H9 (cell line): ENCODE data around the gene NUP160. TPM values are rescaled to one million over a fixed set of nuclear protein-coding genes. Genes with fewer than 3 reads are reported as not detected.

Experiments
- DNase-seq: peaks from one replicate; pipeline ENCODE4 v3.0.0-alpha.2; 2017
- H2AFZ ChIP-seq: one replicate; pipeline ENCODE4 v1.6.1; 2013; ENCODE audit warnings: mild to moderate bottlenecking, low read length, control low read depth, moderate library complexity
- H2AK5ac ChIP-seq: 2 replicates; pipeline ENCODE4 v1.6.1; 2013; ENCODE audit warnings: low read length, control low read depth, mixed read lengths; ENCODE audit not compliant: insufficient read length
- H2BK120ac ChIP-seq: one replicate; pipeline ENCODE4 v1.6.1; 2013; ENCODE audit warnings: low read depth, mild to moderate bottlenecking, low read length, control low read depth, inconsistent platforms; ENCODE audit not compliant: poor library complexity, severe bottlenecking
- H2BK12ac ChIP-seq: 2 replicates; pipeline ENCODE4 v1.6.1; 2013; ENCODE audit warnings: low read length, control low read depth, mixed read lengths, low read depth; ENCODE audit not compliant: insufficient read length
- H2BK15ac ChIP-seq: 2 replicates; pipeline ENCODE4 v1.6.1; 2013; ENCODE audit warnings: low read depth, low read length, control low read depth
- H2BK20ac ChIP-seq: one replicate; pipeline ENCODE4 v1.6.1; 2013; ENCODE audit warnings: low read depth, mild to moderate bottlenecking, low read length, control low read depth, inconsistent platforms; ENCODE audit not compliant: poor library complexity, severe bottlenecking
- H2BK5ac ChIP-seq: 2 replicates; pipeline ENCODE4 v1.6.1; 2013; ENCODE audit warnings: low read length, control low read depth, mixed read lengths; ENCODE audit not compliant: insufficient read length
- H3K14ac ChIP-seq: 2 replicates; pipeline ENCODE4 v1.6.1; 2013; ENCODE audit warnings: low read length, control low read depth; ENCODE audit not compliant: insufficient read depth
- H3K18ac ChIP-seq: 2 replicates; pipeline ENCODE4 v1.6.1; 2013; ENCODE audit warnings: low read depth, mild to moderate bottlenecking, mixed read lengths, low read length, control low read depth; ENCODE audit not compliant: insufficient read length
- H3K23ac ChIP-seq: 2 replicates; pipeline ENCODE4 v1.6.1; 2013; ENCODE audit warnings: low read length, control low read depth, mixed read lengths, low read depth; ENCODE audit not compliant: insufficient read length
- H3K23me2 ChIP-seq: 2 replicates; pipeline ENCODE4 v1.6.1; 2013; ENCODE audit warnings: low read depth, mild to moderate bottlenecking, mixed read lengths, low read length, control low read depth; ENCODE audit not compliant: insufficient read length, poor library complexity, severe bottlenecking
- H3K27ac ChIP-seq: 2 replicates; pipeline ENCODE4 v1.5.1; 2013; ENCODE audit warnings: low read length, control low read depth, mixed read lengths, low read depth; ENCODE audit not compliant: insufficient read length
- H3K27me3 ChIP-seq: 2 replicates; pipeline ENCODE4 v1.6.1; 2013; ENCODE audit warnings: low read length, control low read depth, inconsistent platforms; ENCODE audit not compliant: insufficient read depth
- H3K4ac ChIP-seq: 2 replicates; pipeline ENCODE4 v1.6.1; 2013; ENCODE audit warnings: low read depth, mild to moderate bottlenecking, control low read depth, inconsistent platforms, low read length, moderate library complexity
- H3K4me1 ChIP-seq: 2 replicates; pipeline ENCODE4 v1.6.1; 2013; ENCODE audit warnings: low read length, control low read depth, inconsistent platforms; ENCODE audit not compliant: insufficient read depth
- H3K4me2 ChIP-seq: 2 replicates; pipeline ENCODE4 v1.6.1; 2013; ENCODE audit warnings: low read length, control low read depth, mixed read lengths; ENCODE audit not compliant: insufficient read length, insufficient read depth
- H3K56ac ChIP-seq: 2 replicates; pipeline ENCODE4 v1.6.1; 2013; ENCODE audit warnings: low read depth, mild to moderate bottlenecking, mixed read lengths, low read length, control low read depth; ENCODE audit not compliant: insufficient read length
- H3K79me1 ChIP-seq: 2 replicates; pipeline ENCODE4 v1.6.1; 2013; ENCODE audit warnings: low read depth, mild to moderate bottlenecking, moderate library complexity, low read length, control low read depth, inconsistent platforms; ENCODE audit not compliant: insufficient read depth, poor library complexity, severe bottlenecking
- H3K79me2 ChIP-seq: 2 replicates; pipeline ENCODE4 v1.6.1; 2013; ENCODE audit warnings: low read length, control low read depth, inconsistent platforms; ENCODE audit not compliant: insufficient read depth
- H3K9ac ChIP-seq: 2 replicates; pipeline ENCODE4 v1.6.1; 2013; ENCODE audit warnings: low read length, control low read depth, mixed read lengths; ENCODE audit not compliant: insufficient read length; ENCODE audit errors: extremely low read depth
- H3K9me3 ChIP-seq: one replicate; pipeline ENCODE4 v1.6.1; 2013; ENCODE audit warnings: low read depth, low read length, inconsistent platforms; ENCODE audit not compliant: control insufficient read depth
- H3T11ph ChIP-seq: one replicate; pipeline ENCODE4 v1.6.1; 2013; ENCODE audit warnings: mild to moderate bottlenecking, low read length, control low read depth, inconsistent platforms
- H4K20me1 ChIP-seq: one replicate; pipeline ENCODE4 v1.6.1; 2013; ENCODE audit not compliant: control insufficient read depth, insufficient read length, insufficient read depth
- H4K5ac ChIP-seq: 2 replicates; pipeline ENCODE4 v1.6.1; 2013; ENCODE audit warnings: low read depth, mild to moderate bottlenecking, mixed read lengths, low read length, control low read depth; ENCODE audit not compliant: insufficient read length
- H4K8ac ChIP-seq: replicated peaks from 2 replicates; pipeline ENCODE4 v1.6.1; 2013; ENCODE audit warnings: low read length, control low read depth, mixed read lengths, low read depth; ENCODE audit not compliant: insufficient read length
- H4K91ac ChIP-seq: 2 replicates; pipeline ENCODE4 v1.6.1; 2013; ENCODE audit warnings: low read depth, mild to moderate bottlenecking, moderate library complexity, mixed read lengths, low read length, control low read depth; ENCODE audit not compliant: insufficient read length
- H3K27ac Mint-ChIP-seq, 3 experiments: 2 replicates in 2 of 3; 3 replicates in 1 of 3; pipeline ENCODE4 v1.8.0; 2020 to 2021; ENCODE audit warnings: mixed read lengths in 3 of 3, mild to moderate bottlenecking in 1 of 3, moderate library complexity in 1 of 3
- H3K27me3 Mint-ChIP-seq: 2 replicates; pipeline ENCODE4 v1.8.0; 2021; ENCODE audit warnings: low read depth, mild to moderate bottlenecking, moderate library complexity, mixed read lengths
- H3K36me3 Mint-ChIP-seq, 3 experiments: 2 replicates in 2 of 3; 3 replicates in 1 of 3; pipeline ENCODE4 v1.8.0; 2020 to 2021; ENCODE audit warnings: low read depth in 3 of 3, mixed read lengths in 3 of 3; ENCODE audit not compliant: insufficient read depth in 1 of 3
- H3K4me1 Mint-ChIP-seq, 2 experiments: 2 replicates each; pipeline ENCODE4 v1.8.0; 2020; ENCODE audit warnings: mixed read lengths in 2 of 2
- H3K4me3 Mint-ChIP-seq, 2 experiments: 2 replicates in 1 of 2; 3 replicates in 1 of 2; pipeline ENCODE4 v1.8.0; 2020 to 2021; ENCODE audit warnings: mild to moderate bottlenecking in 2 of 2, mixed read lengths in 2 of 2, moderate library complexity in 1 of 2
- H3K9me3 Mint-ChIP-seq, 2 experiments: 2 replicates in 1 of 2; 3 replicates in 1 of 2; pipeline ENCODE4 v1.8.0; 2020; ENCODE audit warnings: mild to moderate bottlenecking in 2 of 2, mixed read lengths in 2 of 2, moderate library complexity in 1 of 2
- CTCF ChIP-seq: fragments of 200-600 bp; sonication (generic); conservative IDR thresholded peaks from 3 replicates; pipeline ENCODE4 v1.8.0; 2021; ENCODE audit warnings: antibody characterized with exemption, mild to moderate bottlenecking
- WGBS: extraction: QIAGEN DNeasy Blood & Tissue Kit; methylation state at CpG from one replicate; pipeline ENCODE4 v1.1.7; 2013; ENCODE audit warnings: missing lambda C conversion rate, low lambda C conversion rate, mixed read lengths; ENCODE audit not compliant: insufficient read length; ENCODE audit errors: extremely low coverage; 5-methylcytosine and 5-hydroxymethylcytosine counted together
- total RNA-seq: library from RNA; stranded (reverse); gene quantifications from 2 replicates; pipeline ENCODE4 v1.2.1, GENCODE V29; 2021

NUP160 gene
- total RNA-seq, 1 experiment from 2014 or later, result 86.1 TPM

- no peak overlapping the region for H3K4me2 ChIP-seq
- no CpG with 5 or more reads among the region's 6 CpGs for WGBS
- no peak overlapping the region for H4K91ac ChIP-seq
- Mint-ChIP-seq H3K27ac (no peak overlapping the region; a peak in 1 of 7 replicates), H3K27me3 (no peaks in the 10 kb centered on the region), H3K4me3 (no peak overlapping the region), H3K4me1 (peaks cover 9% of the 10 kb centered on the region in 2 experiments), H3K36me3 (peaks cover 2 to 6% (median 2%) of the 10 kb centered on the region in 3 experiments; a peak in 6 of 7 replicates), H3K9me3 (no peaks in the 10 kb centered on the region; a peak in 1 of 5 replicates)
- no peak overlapping the region for H3K56ac ChIP-seq
- H2AK5ac ChIP-seq, result no peak overlapping the region
- H3K23ac ChIP-seq, result no peak overlapping the region
- H2BK20ac ChIP-seq, result no peak overlapping the region
- no peaks in the 10 kb centered on the region for H3K4me1 ChIP-seq
- H2BK120ac ChIP-seq, result no peak overlapping the region
- no peak overlapping the region for H3K14ac ChIP-seq
- H3T11ph ChIP-seq, result no peak overlapping the region
- no peak overlapping the region for H2BK5ac ChIP-seq
- H4K8ac ChIP-seq, result no peak overlapping the region
- peaks cover 3% of the 10 kb centered on the region; the same call in 1 of the 2 replicates for H3K79me2 ChIP-seq
- H4K5ac ChIP-seq, result no peak overlapping the region
- no peak overlapping the region for H2BK15ac ChIP-seq
- H3K9me3 ChIP-seq, result no peaks in the 10 kb centered on the region
- H3K27ac ChIP-seq, result no peak overlapping the region
- no peak for TF ChIP-seq CTCF
- H3K23me2 ChIP-seq, result peaks cover 6% of the 10 kb centered on the region
- H3K18ac ChIP-seq, result no peak overlapping the region
- H3K27me3 ChIP-seq, result no peaks in the 10 kb centered on the region
- H3K9ac ChIP-seq, result no peak overlapping the region
- no peaks in the 10 kb centered on the region for H3K79me1 ChIP-seq
- H2BK12ac ChIP-seq, result no peak overlapping the region
- H4K20me1 ChIP-seq, result no peaks in the 10 kb centered on the region
- no peak for DNase-seq
- H2AFZ ChIP-seq, result no peak overlapping the region
- H3K4ac ChIP-seq, result no peak overlapping the region
These were observed 3.9 kb upstream of the NUP160 start for GRCh38 chr11:47852053-47852452.
